GM18951 (cell line): Measurements from ENCODE around the gene RASA3.
"Not testable (repeated sequence)": the region's sequence is repeated elsewhere in the genome, so short reads cannot be mapped to it uniquely, and the experiment has no call there.

Experiments used
- POLR2A ChIP-seq: IDR thresholded peaks from 4 replicates; pipeline ENCODE4 v1.6.1; 2011; ENCODE audit warnings: mild to moderate bottlenecking; ENCODE audit not compliant: insufficient read length, insufficient read depth; ENCODE audit errors: extremely low read depth
- in situ Hi-C: fragments of 300-500 bp; cut with MboI; formaldehyde crosslinking; loops from one replicate; pipeline ENCODE4 v1.12.0; 2022; ENCODE audit warnings: low sequenced_read_pairs, mixed read lengths, inconsistent platforms; ENCODE audit not compliant: unreplicated experiment

RASA3 gene

GRCh38 chr13:114104655-114105520 lies 27.5 kb downstream of the RASA3 start:
- in situ Hi-C loops = no loop called here
- no peak for TF ChIP-seq POLR2A

- in situ Hi-C loops = no loop called here
- TF ChIP-seq POLR2A = no peak
These were observed 28.4 kb downstream of the RASA3 start for GRCh38 chr13:114103801-114104654.

GRCh38 chr13:114103289-114103621 lies 29.2 kb downstream of the RASA3 start:
- in situ Hi-C loops = not testable (repeated sequence)

GRCh38 chr13:114102521-114103288 lies 29.7 kb downstream of the RASA3 start:
- in situ Hi-C loops = no loop called here
- no peak for TF ChIP-seq POLR2A

DNA sequence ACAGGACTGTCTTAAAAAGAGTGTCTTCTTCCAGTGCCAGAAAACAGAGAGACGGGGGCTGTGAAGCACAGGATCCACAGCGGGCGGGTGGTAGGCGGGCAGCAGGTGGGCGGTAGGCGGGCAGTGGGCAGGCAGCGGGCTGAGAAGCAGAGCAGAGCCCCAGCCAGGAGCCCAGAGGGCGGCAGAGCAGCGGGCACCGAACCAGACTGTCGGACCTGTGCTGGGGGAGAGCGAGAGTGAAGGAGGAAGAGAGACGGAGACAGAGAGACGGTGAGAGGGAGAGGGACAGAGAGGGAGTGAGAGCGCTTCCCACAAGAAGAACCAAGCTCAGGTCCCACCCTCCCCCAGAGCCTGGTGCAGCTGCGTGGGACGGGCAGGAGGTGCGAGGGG lies 30.3 kb downstream of the RASA3 start:
- no peak for TF ChIP-seq POLR2A
- in situ Hi-C loops = no loop called here

- in situ Hi-C loops = no loop called here
- TF ChIP-seq POLR2A = no peak
These were observed 30.9 kb downstream of the RASA3 start for GRCh38 chr13:114101358-114102130.

DNA sequence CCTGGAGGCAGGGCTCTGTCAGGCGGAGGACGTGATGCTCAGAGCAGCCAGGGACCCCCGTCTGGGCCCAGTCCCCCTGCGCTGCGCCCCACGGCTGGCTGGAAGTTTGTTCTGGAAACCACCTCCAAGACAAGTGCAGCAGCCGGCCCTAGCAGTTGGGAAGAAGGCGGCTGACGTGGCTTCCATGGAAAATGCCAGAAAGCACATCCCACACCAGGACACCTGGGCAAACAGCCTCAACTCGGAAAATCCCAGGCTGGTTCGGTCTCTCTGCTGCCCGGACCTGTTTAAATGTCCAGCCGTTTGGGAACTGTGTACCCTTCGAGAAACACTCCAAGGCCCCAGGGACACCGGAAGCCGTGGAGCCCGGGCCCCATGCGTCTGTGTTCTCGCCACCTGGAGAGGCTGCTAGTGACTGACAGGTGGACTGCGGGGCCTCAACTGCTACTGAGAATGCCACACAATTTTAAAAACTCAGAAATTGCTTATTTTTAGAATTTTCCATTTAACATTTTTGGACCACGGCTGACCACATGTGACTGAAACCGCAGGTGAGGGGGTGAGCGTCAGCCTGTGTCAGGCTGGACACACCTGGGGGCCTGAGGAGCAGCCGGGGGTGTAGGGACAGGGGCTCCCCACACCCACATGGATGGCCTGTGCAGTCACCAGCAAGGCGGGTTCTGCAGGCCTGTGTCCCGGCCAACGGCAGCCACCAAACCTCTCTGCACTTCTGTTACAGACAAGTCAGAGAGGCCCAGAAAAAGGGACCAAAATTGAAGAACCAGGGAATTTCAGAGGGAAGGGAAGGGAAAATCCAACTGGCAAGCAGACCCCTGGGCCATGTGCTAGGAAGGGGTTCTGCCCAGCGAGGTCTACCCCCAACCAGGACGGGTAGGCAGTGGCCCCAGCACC lies 31.7 kb downstream of the RASA3 start:
- TF ChIP-seq POLR2A = no peak
- in situ Hi-C loops = no loop called here

DNA sequence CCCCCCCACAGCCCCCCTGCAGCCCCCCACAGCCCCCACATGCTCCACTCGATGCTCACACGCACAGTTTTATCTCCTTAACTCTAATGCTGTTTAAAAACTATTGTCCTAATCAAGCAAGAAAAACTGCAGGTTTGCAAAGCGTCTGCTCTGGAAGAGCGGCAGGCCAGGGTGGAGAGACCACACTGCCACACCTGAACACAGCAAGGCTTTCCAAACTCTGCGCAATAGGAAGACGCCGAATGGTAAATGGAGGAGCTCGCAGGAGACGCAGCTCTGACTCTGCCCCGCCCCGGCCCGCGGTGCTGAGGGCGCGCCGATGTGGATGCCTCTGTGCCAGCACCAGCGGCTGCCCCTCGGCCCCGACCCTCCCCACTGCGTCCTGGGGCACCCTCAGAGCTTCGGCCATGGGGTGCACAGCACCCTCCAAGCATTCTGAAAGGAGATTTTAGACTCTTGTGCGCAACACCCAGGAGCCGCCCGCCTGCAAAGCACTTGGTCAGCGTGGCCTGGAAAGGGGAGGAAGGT lies 32.4 kb downstream of the RASA3 start:
- TF ChIP-seq POLR2A = no peak
- in situ Hi-C loops = no loop called here

- TF ChIP-seq POLR2A = no peak
- in situ Hi-C loops = no loop called here
These were observed 33.2 kb downstream of the RASA3 start for GRCh38 chr13:114099191-114099590.

DNA sequence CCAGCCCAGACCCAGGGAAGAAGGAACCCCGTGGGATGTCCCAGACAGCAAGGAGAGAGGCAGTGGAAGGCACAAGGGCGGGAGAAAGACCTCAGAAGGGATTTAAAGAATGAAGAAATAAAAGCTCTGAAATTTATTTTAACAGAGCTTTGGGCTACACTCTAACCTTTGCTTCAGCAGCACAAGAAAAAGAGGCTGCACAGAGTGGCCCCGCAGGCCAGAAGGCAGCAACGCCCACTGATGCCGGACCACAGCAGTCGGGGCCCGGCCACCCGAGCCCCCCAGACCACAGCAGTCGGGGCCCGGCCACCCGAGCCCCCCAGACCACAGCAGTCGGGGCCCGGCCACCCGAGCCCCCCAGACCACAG lies 33.8 kb downstream of the RASA3 start:
- in situ Hi-C loops = not testable (repeated sequence)

DNA sequence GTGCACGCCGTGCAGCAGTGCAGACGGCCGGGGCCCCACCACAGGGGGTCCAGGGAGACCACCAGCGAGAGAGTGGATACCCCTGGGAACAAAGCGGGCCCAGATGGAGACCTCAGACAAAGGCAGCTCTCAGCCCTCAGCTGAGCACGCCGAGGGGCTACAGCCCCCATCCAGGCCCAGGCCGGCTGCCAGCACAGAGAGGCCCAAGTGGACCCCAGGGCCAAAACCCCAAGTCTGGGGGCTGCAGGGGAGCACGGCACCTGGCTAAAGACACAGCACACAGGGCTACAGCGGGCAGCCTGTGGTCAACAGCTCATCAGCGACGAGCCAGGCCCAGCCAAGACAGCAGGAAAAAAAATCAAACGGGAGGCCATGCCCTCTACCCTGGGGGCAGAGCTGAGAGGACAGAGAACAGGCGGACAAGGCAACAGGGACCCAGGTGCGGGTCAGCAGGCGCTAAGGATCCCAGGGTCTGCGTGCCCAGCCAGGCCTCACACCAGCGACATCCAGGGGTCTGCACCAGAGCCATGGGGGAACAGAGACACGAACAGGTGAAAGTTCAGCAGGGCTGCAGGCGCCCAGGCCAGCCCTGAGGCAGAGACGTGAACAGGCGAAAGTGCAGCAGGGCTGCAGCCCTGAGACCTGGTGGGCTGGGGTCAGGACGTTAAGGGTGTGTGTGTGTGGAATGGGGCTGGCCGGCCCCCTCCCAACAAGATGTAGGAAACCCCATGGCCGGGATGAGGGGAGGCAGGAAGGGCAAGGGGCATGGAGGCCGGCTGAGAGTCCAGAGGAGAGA lies 34.3 kb downstream of the RASA3 start:
- no peak for TF ChIP-seq POLR2A
- in situ Hi-C loops = no loop called here
